Ascending aorta (tissue), 2 donors: ENCODE measurements around the gene RSPO1. TPM values are rescaled to one million over a fixed set of nuclear protein-coding genes. Genes with fewer than 3 reads are reported as not detected.
"Not testable (repeated sequence)": the region's sequence is repeated elsewhere in the genome, so short reads cannot be mapped to it uniquely, and the experiment has no call there.

Source experiments
- DNase-seq, 2 donors: peaks; one replicate each; pipeline ENCODE4 v3.0.0-alpha.2; 2019; ENCODE audit warnings: low spot score in 2 of 2
- H3K27ac ChIP-seq, 2 donors: fragments of 200-600 bp; sonication (generic); one replicate each; pipeline ENCODE4 v1.5.1; 2016 to 2017; ENCODE audit warnings: mild to moderate bottlenecking in 1 of 2
- H3K27me3 ChIP-seq: fragments of 200-600 bp; sonication (generic); one replicate; pipeline ENCODE4 v1.5.1; 2017
- H3K36me3 ChIP-seq, 2 donors: fragments of 200-600 bp; sonication (generic); one replicate each; pipeline ENCODE4 v1.5.1; 2016
- H3K4me1 ChIP-seq, 2 donors: fragments of 200-600 bp; sonication (generic); one replicate each; pipeline ENCODE4 v1.5.1; 2016 to 2017; ENCODE audit warnings: mild to moderate bottlenecking in 1 of 2
- H3K4me3 ChIP-seq, 2 donors: fragments of 200-600 bp; sonication (generic); one replicate each; pipeline ENCODE4 v1.5.1; 2016 to 2017; ENCODE audit warnings: mild to moderate bottlenecking in 1 of 2
- H3K9me3 ChIP-seq, 2 donors: fragments of 200-600 bp; sonication (generic); one replicate each; pipeline ENCODE4 v1.5.1; 2016
- CTCF ChIP-seq, 3 experiments: fragments of 200-600 bp in 2 of 3; fragments of 450-650 bp in 1 of 3; sonication (generic) in 2 of 3; IDR thresholded peaks; one replicate each; pipeline ENCODE4 v1.5.1; 2016 to 2019; ENCODE audit warnings: antibody characterized with exemption in 3 of 3, mild to moderate bottlenecking in 1 of 3, moderate library complexity in 1 of 3
- intact Hi-C: fragments of 100-400 bp; cut with DNase I; formaldehyde crosslinking; loops from one replicate; pipeline ENCODE4 v1.15.1; 2023
- total RNA-seq: library from RNA; depleted of rRNA; stranded (reverse); fragments of >200 nt; gene quantifications from one replicate; pipeline ENCODE4 v1.1.0, GENCODE V29; 2016

RSPO1 gene
- total RNA-seq, 1 donor from 2014 or later = not detected

- DNase-seq = no peak
- TF ChIP-seq CTCF (IDR thresholded peaks at IDR 0.05) = no peak
- Histone ChIP-seq H3K4me1 (peaks cover 5 to 15% of the 10 kb centered on the region in 2 donors), H3K36me3 (peaks cover 14 to 22% of the 10 kb centered on the region in 2 donors), H3K9me3 (no peaks in the 10 kb centered on the region), H3K27me3 (no peaks in the 10 kb centered on the region), H3K27ac (peak overlapping the region; percentile 77 to 82), H3K4me3 (peak overlapping the region; percentile 78 to 80)
- intact Hi-C loops = loop anchor here (1.0 to 5.0 kb wide), 5 partner anchors 42 to 263 kb away; partner anchors contain the start of genes C1orf122, MTF1, SNIP1 and YRDC
Observed at GRCh38 chr1:37596182-37596667, 38.5 kb downstream of the RSPO1 start.

GRCh38 chr1:37595440-37596181 lies 39.1 kb downstream of the RSPO1 start, which contains the start of gene GNL2:
GNL2 (minus strand) TSS chr1:37595937; CDS start chr1:37595822, 115 bp downstream.
- Histone ChIP-seq H3K27ac (peak within 1 kb of the TSS; percentile 81 to 82), H3K4me1 (peaks cover 5 to 15% of the 10 kb centered on the region in 2 donors), H3K9me3 (no peaks in the 10 kb centered on the region), H3K36me3 (peaks cover 20 to 28% of the 10 kb centered on the region in 2 donors), H3K27me3 (no peaks in the 10 kb centered on the region), H3K4me3 (peak within 1 kb of the TSS; percentile 78 to 80)
- TF ChIP-seq CTCF (IDR thresholded peaks at IDR 0.05) = no peak
- intact Hi-C loops = loop anchor here (1.0 to 5.0 kb wide), 7 partner anchors 41 to 263 kb away; partner anchors contain the start of genes C1orf122, MEAF6, MTF1 and SNIP1
- peak; percentile 86 to 98 for DNase-seq

GRCh38 chr1:37593726-37594125 lies 41.0 kb downstream of the RSPO1 start:
- H3K27ac ChIP-seq = no peak overlapping the region
- peaks cover 5 to 15% of the 10 kb centered on the region in 2 donors for H3K4me1 ChIP-seq
- DNase-seq = no peak
- H3K36me3 ChIP-seq = peaks cover 35 to 46% of the 10 kb centered on the region in 2 donors
- H3K4me3 ChIP-seq = no peak overlapping the region
- intact Hi-C loops = loop anchor here (2.0 kb wide), 2 partner anchors 79 to 89 kb away; partner anchors contain the start of gene MEAF6
- H3K27me3 ChIP-seq = no peaks in the 10 kb centered on the region
- H3K9me3 ChIP-seq = no peaks in the 10 kb centered on the region
- no peak for TF ChIP-seq CTCF (IDR thresholded peaks at IDR 0.05)

- no peaks in the 10 kb centered on the region for H3K9me3 ChIP-seq
- intact Hi-C loops = no loop called here
- TF ChIP-seq CTCF (IDR thresholded peaks at IDR 0.05) = no peak
- no peaks in the 10 kb centered on the region for H3K27me3 ChIP-seq
- no peak overlapping the region for H3K4me3 ChIP-seq
- no peak overlapping the region for H3K27ac ChIP-seq
- H3K4me1 ChIP-seq = no peaks in the 10 kb centered on the region
- no peak for DNase-seq
- peaks cover 57 to 88% of the 10 kb centered on the region in 2 donors for H3K36me3 ChIP-seq
Observed at GRCh38 chr1:37588939-37589338, 45.8 kb downstream of the RSPO1 start.

GRCh38 chr1:37584544-37584943 lies 50.1 kb downstream of the RSPO1 start:
- intact Hi-C loops, H3K27ac ChIP-seq, DNase-seq, H3K4me1 ChIP-seq, H3K4me3 ChIP-seq, H3K9me3 ChIP-seq, H3K27me3 ChIP-seq: not testable (repeated sequence)
- H3K36me3 ChIP-seq = peaks cover 65 to 92% of the 10 kb centered on the region in 2 donors

- intact Hi-C loops = no loop called here
- Histone ChIP-seq H3K36me3 (peaks cover 83 to 93% of the 10 kb centered on the region in 2 donors), H3K27ac (no peak overlapping the region), H3K27me3 (no peaks in the 10 kb centered on the region), H3K4me3 (no peak overlapping the region), H3K9me3 (no peaks in the 10 kb centered on the region), H3K4me1 (no peaks in the 10 kb centered on the region)
- no peak for TF ChIP-seq CTCF (IDR thresholded peaks at IDR 0.05)
- no peak for DNase-seq
Observed at GRCh38 chr1:37575692-37576091, 59.0 kb downstream of the RSPO1 start.
